Body of pancreas (tissue), 4 donors: ENCODE measurements around the gene CYP27B1. TPM values are rescaled to one million over a fixed set of nuclear protein-coding genes. Genes with fewer than 3 reads are reported as not detected.
A peak's percentile ranks its signal among the peaks of the same experiment; 100 is the strongest.

ENCODE experiments used
- ATAC-seq: fragments of 150-250 bp; one replicate; pipeline ENCODE4 v1.9.1; 2016
- DNase-seq, 4 donors: peaks; one replicate each; pipeline ENCODE4 v3.0.0-alpha.2; 2019
- H3K27ac ChIP-seq, 4 donors: fragments of 200-600 bp; sonication (generic); 1 replicate in 3 of 4; 2 replicates in 1 of 4; pipeline versions ENCODE4 v1.5.1 to v1.6.1; 2016 to 2019; ENCODE audit warnings: mild to moderate bottlenecking in 1 of 4, mixed read lengths in 1 of 4, moderate library complexity in 1 of 4
- H3K27me3 ChIP-seq, 2 donors: fragments of 200-600 bp; sonication (generic); one replicate each; pipeline ENCODE4 v1.6.0; 2016; ENCODE audit warnings: mild to moderate bottlenecking in 1 of 2
- H3K36me3 ChIP-seq, 2 donors: fragments of 200-600 bp; sonication (generic); replicated peaks in 1 of 2; 2 replicates each; pipeline ENCODE4 v1.5.1; 2016; ENCODE audit warnings: low read depth in 2 of 2; ENCODE audit not compliant: insufficient read depth in 1 of 2
- H3K4me1 ChIP-seq: fragments of 200-600 bp; sonication (generic); one replicate; pipeline ENCODE4 v1.6.0; 2016
- H3K4me3 ChIP-seq, 2 donors: fragments of 200-600 bp; sonication (generic); 1 replicate in 1 of 2; 2 replicates in 1 of 2; pipeline ENCODE4 v1.5.1; 2016 to 2019
- H3K9me3 ChIP-seq, 3 donors: fragments of 200-600 bp; sonication (generic); 1 replicate in 2 of 3; 2 replicates in 1 of 3; pipeline ENCODE4 v1.5.1; 2016
- CTCF ChIP-seq, 7 experiments: fragments of 450-650 bp in 4 of 7; fragments of 200-600 bp in 3 of 7; sonication (generic) in 3 of 7; IDR thresholded peaks; one replicate each; pipeline ENCODE4 v1.5.1; 2016 to 2019; ENCODE audit warnings: antibody characterized with exemption in 7 of 7
- POLR2A ChIP-seq, 3 donors: fragments of 450-650 bp; IDR thresholded peaks; one replicate each; pipeline ENCODE4 v1.6.1; 2016; ENCODE audit warnings: antibody characterized with exemption in 3 of 3, mild to moderate bottlenecking in 2 of 3
- WGBS, 2 donors: methylation state at CpG; one replicate each; pipeline ENCODE4 v1.1.5; 2017; 5-methylcytosine and 5-hydroxymethylcytosine counted together
- intact Hi-C: fragments of 100-400 bp; cut with DNase I; formaldehyde crosslinking; loops from one replicate; pipeline ENCODE4 v1.15.1; 2023
- total RNA-seq, 2 donors: library from RNA; depleted of rRNA; stranded (reverse); fragments of >200 nt; gene quantifications; one replicate each; pipeline ENCODE4 v1.1.0, GENCODE V29; 2016

CYP27B1 gene
- total RNA-seq, 2 donors from 2014 or later, result 2.6 to 3.6 TPM

GRCh38 chr12:57782243-57782607 lies 15.3 kb upstream of the CYP27B1 start:
- peak overlapping the region in 3 of 4 donors; percentile 71 to 76 (median 74) for H3K27ac ChIP-seq
- peaks cover 28% of the 10 kb centered on the region for H3K4me1 ChIP-seq
- no peak for DNase-seq
- no peak overlapping the region for H3K4me3 ChIP-seq
- intact Hi-C loops, result no loop called here
- TF ChIP-seq CTCF (IDR thresholded peaks at IDR 0.05), result no peak
- TF ChIP-seq POLR2A (IDR thresholded peaks at IDR 0.05), result no peak
- peaks cover 0 to 10% of the 10 kb centered on the region in 2 donors for H3K36me3 ChIP-seq
- peak; percentile 28 for ATAC-seq
- H3K9me3 ChIP-seq, result no peaks in the 10 kb centered on the region
- 3 to 6% methylated on average over 4 of the region's 4 CpGs for WGBS, 2 donors
- no peaks in the 10 kb centered on the region for H3K27me3 ChIP-seq

DNA sequence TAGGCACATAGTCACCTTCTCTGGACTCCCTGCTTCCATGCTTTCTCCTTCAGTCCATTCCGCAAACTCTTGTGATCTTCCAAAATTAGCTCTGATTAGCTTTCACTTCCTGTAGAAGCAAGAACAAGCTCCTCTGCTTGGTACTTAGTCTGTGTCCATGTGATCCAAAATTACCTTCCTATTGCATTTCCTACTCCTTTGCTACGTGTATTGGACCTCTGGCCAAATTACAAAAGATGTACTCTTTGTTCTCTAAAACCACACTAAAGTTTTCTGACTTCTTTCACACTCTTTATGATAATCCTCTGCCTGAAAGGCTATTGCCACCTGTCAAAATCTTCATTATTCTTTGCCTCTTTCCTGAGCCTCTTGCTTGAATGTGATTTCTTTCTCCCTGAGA lies 14.9 kb upstream of the CYP27B1 start:
- TF ChIP-seq POLR2A (IDR thresholded peaks at IDR 0.05), result no peak
- no peak for TF ChIP-seq CTCF (IDR thresholded peaks at IDR 0.05)
- intact Hi-C loops, result no loop called here
- WGBS, 2 donors, result 53 to 63% methylated on average over 2 of the region's 2 CpGs
- no peak overlapping the region for H3K4me3 ChIP-seq
- ATAC-seq, result no peak
- DNase-seq, result no peak
- H3K36me3 ChIP-seq, result peaks cover 0 to 10% of the 10 kb centered on the region in 2 donors
- H3K27me3 ChIP-seq, result no peaks in the 10 kb centered on the region
- H3K4me1 ChIP-seq, result peaks cover 28% of the 10 kb centered on the region
- H3K27ac ChIP-seq, result peak overlapping the region in 2 of 4 donors; percentile 74 to 76
- no peaks in the 10 kb centered on the region for H3K9me3 ChIP-seq

DNA sequence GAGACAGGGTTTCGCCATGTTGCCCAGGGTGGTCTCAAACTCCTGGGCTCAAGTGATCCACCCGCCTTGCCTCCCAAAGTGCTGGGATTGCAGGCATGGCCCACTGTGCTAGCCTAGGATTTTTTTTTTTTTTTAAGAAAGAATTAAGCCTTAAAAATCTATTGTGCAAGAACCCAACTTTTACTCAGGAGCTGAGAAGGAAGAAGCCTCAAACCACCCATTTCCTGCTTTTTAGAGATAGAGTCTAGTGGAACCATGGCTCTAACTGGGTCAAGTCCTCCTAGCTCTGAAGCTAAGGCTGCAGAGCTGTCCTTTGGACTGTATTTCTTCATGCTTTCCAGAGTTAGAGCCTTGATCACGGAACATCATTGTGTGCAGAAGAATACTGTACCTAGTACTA lies 14.4 kb upstream of the CYP27B1 start:
- H3K4me3 ChIP-seq, result no peak overlapping the region
- TF ChIP-seq POLR2A (IDR thresholded peaks at IDR 0.05) (no peak), CTCF (IDR thresholded peaks at IDR 0.05) (no peak)
- WGBS, 2 donors, result 90 to 93% methylated on average over 3 of the region's 3 CpGs
- H3K9me3 ChIP-seq, result no peaks in the 10 kb centered on the region
- no peaks in the 10 kb centered on the region for H3K27me3 ChIP-seq
- H3K4me1 ChIP-seq, result peaks cover 29% of the 10 kb centered on the region
- ATAC-seq (no peak), DNase-seq (no peak)
- H3K27ac ChIP-seq, result peak overlapping the region in 2 of 4 donors; percentile 36 to 74
- intact Hi-C loops, result no loop called here
- H3K36me3 ChIP-seq, result peaks cover 0 to 6% of the 10 kb centered on the region in 2 donors

- Histone ChIP-seq H3K4me1 (peaks cover 36% of the 10 kb centered on the region), H3K4me3 (no peak overlapping the region), H3K36me3 (peaks cover 0 to under 1% of the 10 kb centered on the region in 2 donors), H3K9me3 (no peaks in the 10 kb centered on the region), H3K27ac (no peak overlapping the region), H3K27me3 (no peaks in the 10 kb centered on the region)
- intact Hi-C loops, result no loop called here
- TF ChIP-seq CTCF (IDR thresholded peaks at IDR 0.05), result no peak
- no peak for TF ChIP-seq POLR2A (IDR thresholded peaks at IDR 0.05)
- DNase-seq (no peak), ATAC-seq (no peak)
- 84 to 100% methylated on average over 2 to 4 of the region's 4 CpGs for WGBS, 2 donors
These were observed 13.5 kb upstream of the CYP27B1 start for GRCh38 chr12:57780284-57780897.

DNA sequence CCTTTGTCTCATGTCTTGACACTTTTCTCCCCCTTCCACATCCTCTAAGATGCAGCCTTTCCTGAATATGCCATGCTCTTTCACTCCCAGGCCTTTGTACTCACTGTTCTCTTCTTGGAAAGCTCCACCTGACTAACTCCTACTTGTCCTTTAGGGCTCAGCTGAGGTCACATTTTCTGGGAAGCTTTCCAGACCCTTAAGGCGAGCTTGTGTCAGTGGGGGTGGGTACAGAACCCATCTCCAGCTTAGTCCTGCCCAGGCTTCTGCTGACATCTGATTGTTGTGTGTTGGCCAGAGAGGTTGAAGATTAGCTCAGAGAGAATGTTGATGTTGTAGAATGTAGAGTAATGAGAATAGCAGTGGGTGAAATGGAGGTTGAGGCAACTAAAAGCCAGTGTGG lies 12.9 kb upstream of the CYP27B1 start:
- intact Hi-C loops, result no loop called here

More for the DNA sequence above, 12.9 kb upstream of the CYP27B1 start:
- Histone ChIP-seq H3K9me3 (no peaks in the 10 kb centered on the region), H3K27ac (no peak overlapping the region), H3K4me3 (no peak overlapping the region), H3K4me1 (peaks cover 37% of the 10 kb centered on the region), H3K27me3 (no peaks in the 10 kb centered on the region), H3K36me3 (no peaks in the 10 kb centered on the region)
- DNase-seq (no peak), ATAC-seq (no peak)
- 29 to 43% methylated on average over 1 of the region's 1 CpG for WGBS, 2 donors
- TF ChIP-seq CTCF (IDR thresholded peaks at IDR 0.05), result no peak
- TF ChIP-seq POLR2A (IDR thresholded peaks at IDR 0.05), result no peak
